ENCODE measurements around the gene GOSR2.

GOSR2 gene

DNA sequence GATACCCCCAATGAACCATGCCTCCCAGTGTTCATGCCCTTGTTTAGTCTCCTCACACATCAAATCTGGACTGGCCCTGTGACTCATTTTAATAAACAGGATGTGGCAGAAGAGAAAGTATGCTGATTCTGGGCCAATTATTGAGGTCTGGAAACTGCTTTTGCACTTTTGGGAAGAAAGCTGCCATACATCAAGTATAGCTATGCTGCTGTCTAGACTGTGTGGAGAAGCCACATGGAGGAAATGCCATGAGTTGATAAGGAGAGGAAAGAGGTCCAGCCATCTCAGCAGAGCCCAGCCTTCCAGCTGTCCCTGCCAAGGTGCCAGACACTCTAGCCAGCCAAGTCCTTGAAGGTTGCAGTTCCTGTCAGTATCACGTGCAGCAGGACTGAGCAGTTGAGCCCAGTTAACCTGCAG lies 39.4 kb downstream of the GOSR2 start:
- Histone ChIP-seq H3K9me3 (ENCODE audit: control insufficient read depth, low read length) (no peaks in the 10 kb centered on the region), H3K36me3 (ENCODE audit: control insufficient read depth, insufficient read depth, low read length) (no peaks in the 10 kb centered on the region), H3K4me3 (ENCODE audit: extremely low read depth, insufficient read depth, low read length, poor library complexity, severe bottlenecking) (no peak overlapping the region), H3K27ac (ENCODE audit: low read depth, low read length, severe bottlenecking) (no peak overlapping the region), H3K4me1 (ENCODE audit: control insufficient read depth, insufficient read depth, low read length, poor library complexity, severe bottlenecking) (peaks cover 2% of the 10 kb centered on the region)
- 83% methylated on average over 1 of the region's 1 CpG; no CpG with 5 or more reads in 1 of the 2 experiments for WGBS, 2 experiments (ENCODE audit: insufficient coverage in 2 of 2)

DNA sequence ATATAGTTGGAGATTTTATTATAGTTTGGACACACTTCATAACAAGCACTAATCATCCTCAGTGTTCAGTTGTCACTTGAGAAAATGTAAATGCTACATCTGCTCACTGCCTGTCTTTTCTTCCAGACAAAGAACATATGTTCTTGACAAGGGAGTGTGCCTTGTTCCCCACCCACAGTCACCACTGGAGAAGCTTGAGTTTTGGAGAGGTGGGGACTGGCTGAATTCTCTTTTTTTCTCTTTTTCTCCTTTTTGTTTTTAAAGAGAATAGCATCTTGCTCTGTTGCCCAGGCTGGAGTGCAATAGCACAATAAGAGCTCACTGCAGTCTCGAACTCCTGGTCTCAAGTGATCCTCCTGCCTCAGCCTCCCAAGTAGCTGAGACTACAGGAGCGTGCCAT lies 40.6 kb downstream of the GOSR2 start:
- H3K4me1 ChIP-seq (ENCODE audit: control insufficient read depth, insufficient read depth, low read length, poor library complexity, severe bottlenecking): peaks cover 5% of the 10 kb centered on the region
- H3K36me3 ChIP-seq (ENCODE audit: control insufficient read depth, insufficient read depth, low read length): no peaks in the 10 kb centered on the region
- WGBS, 2 experiments (ENCODE audit: insufficient coverage in 2 of 2): 75 to 90% methylated on average over 2 of the region's 2 CpGs
- no peak overlapping the region for H3K4me3 ChIP-seq (ENCODE audit: extremely low read depth, insufficient read depth, low read length, poor library complexity, severe bottlenecking)
- H3K9me3 ChIP-seq (ENCODE audit: control insufficient read depth, low read length): no peaks in the 10 kb centered on the region
- H3K27ac ChIP-seq (ENCODE audit: low read depth, low read length, severe bottlenecking): no peak overlapping the region

DNA sequence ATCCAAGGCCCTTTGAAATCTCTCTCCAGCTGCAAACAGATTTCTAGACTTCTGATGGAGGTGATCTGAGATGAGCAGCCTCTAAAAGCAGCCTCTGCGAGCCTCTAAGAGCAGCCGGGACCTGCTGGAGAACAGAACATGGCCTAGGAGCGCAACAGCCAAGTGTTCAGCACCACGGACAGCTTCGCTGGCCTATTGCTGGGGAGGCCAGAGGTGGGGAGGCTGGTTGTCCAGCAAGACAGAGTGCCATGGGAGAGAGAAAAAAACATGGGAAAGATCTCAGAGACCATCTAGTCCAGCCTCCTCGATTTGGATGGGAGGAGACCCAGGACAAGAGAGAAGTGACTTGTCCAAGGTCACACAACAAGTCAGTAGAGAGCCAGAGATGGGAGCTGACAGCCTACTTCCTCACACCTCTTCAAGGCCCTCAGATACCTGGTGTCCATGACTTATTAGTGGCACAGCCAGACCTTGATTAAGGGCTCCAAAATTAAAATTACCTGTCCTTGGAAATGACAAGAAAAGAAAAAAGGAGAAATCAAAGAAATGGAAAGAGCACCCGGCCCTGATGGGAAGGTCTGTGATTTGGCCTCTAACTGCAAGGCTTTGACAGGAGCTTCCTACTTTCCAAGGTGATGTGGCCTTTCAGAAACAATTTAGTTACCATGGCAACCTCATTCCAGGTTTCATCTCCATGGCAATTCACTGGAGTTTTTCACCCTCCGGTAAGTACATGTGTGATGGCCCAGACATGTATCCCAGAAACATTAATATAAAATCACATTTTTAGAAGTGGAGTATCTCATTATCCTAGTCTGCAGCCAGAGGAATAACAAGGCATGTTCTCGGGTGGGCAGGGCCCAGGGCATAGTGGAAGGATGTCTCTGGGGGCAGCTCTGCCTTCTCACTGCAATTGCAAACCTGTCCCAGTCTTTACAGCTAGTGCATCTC lies 41.6 kb downstream of the GOSR2 start:
- Histone ChIP-seq H3K9me3 (ENCODE audit: control insufficient read depth, low read length) (no peaks in the 10 kb centered on the region), H3K36me3 (ENCODE audit: control insufficient read depth, insufficient read depth, low read length) (no peaks in the 10 kb centered on the region), H3K27ac (ENCODE audit: low read depth, low read length, severe bottlenecking) (no peak overlapping the region), H3K4me1 (ENCODE audit: control insufficient read depth, insufficient read depth, low read length, poor library complexity, severe bottlenecking) (peaks cover 5% of the 10 kb centered on the region), H3K4me3 (ENCODE audit: extremely low read depth, insufficient read depth, low read length, poor library complexity, severe bottlenecking) (no peak overlapping the region)
- 69 to 70% methylated on average over 8 to 9 of the region's 9 CpGs for WGBS, 2 experiments (ENCODE audit: insufficient coverage in 2 of 2)

DNA sequence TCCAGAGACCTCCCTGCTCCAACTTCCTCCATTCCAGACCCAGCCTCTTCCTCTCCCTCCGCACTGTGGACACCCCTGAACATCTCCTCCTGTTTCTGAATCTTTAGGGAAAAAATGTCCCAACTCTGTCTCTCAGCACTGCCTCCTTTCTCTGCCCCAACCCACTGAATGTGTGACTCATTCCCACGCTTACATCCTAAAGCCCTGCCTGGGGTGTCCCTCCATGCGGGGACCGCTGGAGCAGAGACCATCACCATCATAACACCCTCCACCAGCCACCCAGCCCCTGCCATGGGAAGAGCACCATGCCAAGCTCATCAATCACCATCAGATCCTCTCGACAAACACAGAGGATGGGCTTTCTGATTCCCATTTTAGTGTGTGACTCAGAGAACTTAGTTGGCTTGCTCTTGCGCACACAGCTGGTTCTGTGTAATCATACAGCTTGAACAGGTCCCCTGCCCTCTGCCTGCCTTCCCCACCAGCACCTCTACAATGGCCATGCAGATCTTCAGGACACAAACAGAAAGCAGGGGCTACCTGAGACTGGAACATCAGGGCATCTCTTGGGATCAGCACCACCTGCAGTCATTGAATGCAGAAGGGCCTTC lies 45.4 kb downstream of the GOSR2 start:
- Histone ChIP-seq H3K36me3 (ENCODE audit: control insufficient read depth, insufficient read depth, low read length) (no peaks in the 10 kb centered on the region), H3K4me3 (ENCODE audit: extremely low read depth, insufficient read depth, low read length, poor library complexity, severe bottlenecking) (no peak overlapping the region), H3K27ac (ENCODE audit: low read depth, low read length, severe bottlenecking) (no peak overlapping the region), H3K9me3 (ENCODE audit: control insufficient read depth, low read length) (no peaks in the 10 kb centered on the region), H3K4me1 (ENCODE audit: control insufficient read depth, insufficient read depth, low read length, poor library complexity, severe bottlenecking) (peaks cover 3% of the 10 kb centered on the region)
- 81 to 95% methylated on average over 5 to 6 of the region's 6 CpGs for WGBS, 2 experiments (ENCODE audit: insufficient coverage in 2 of 2)

DNA sequence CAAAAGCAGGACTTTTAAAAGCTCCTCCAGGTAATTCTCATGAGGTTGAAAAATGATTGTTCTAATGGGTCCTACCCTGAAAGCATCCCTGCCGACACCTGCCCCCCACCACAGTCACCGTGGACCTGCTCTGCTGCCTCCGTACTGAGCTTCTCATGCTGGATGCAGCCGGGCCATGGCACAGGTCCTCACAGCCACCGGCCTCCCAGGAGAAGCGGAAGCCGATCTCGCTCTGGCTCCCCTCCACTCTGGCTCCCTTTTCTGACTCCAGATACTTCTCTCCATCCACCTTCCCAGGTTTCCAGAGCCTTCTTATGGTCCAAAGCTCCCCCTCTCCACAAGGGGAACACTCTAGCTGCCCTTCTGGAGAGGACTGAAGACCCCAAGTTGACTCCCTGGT lies 45.9 kb downstream of the GOSR2 start:
- 93% methylated on average over 4 to 8 of the region's 8 CpGs for WGBS, 2 experiments (ENCODE audit: insufficient coverage in 2 of 2)
- peaks cover 3% of the 10 kb centered on the region for H3K4me1 ChIP-seq (ENCODE audit: control insufficient read depth, insufficient read depth, low read length, poor library complexity, severe bottlenecking)
- no peak overlapping the region for H3K4me3 ChIP-seq (ENCODE audit: extremely low read depth, insufficient read depth, low read length, poor library complexity, severe bottlenecking)
- H3K36me3 ChIP-seq (ENCODE audit: control insufficient read depth, insufficient read depth, low read length): no peaks in the 10 kb centered on the region
- H3K9me3 ChIP-seq (ENCODE audit: control insufficient read depth, low read length): no peaks in the 10 kb centered on the region
- H3K27ac ChIP-seq (ENCODE audit: low read depth, low read length, severe bottlenecking): no peak overlapping the region

DNA sequence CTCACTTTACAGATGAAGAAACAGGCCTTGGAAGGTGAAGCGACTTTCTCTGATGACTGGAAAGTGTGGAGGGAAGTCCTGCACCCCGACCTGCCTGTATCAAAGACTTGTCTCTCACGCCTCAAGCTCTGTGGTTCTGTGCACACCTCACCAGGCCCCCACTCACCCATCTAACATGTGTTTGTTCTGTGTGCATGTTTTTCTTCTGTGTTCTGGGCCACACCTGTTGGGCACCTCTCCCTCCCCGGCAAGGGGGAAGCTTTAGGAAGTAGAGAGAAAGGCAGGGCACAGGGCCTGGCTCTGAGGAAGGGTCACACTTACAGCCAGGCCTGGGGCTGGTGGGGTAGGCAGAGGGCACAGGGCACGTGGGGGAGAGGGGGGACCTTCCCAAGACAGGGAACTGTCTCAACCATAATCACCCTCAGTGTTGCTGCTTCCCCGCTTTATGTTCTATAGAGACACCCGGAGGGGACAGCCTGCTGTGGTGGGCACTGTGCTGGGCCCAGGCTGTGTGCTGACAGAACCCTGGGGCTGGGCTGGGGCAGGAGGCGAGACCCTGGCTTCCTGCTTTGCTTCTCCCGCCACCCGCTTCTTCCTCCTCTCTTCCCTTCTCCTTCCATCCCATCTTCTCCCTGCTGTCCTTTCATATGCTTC lies 48.8 kb downstream of the GOSR2 start:
- Histone ChIP-seq H3K36me3 (ENCODE audit: control insufficient read depth, insufficient read depth, low read length) (no peaks in the 10 kb centered on the region), H3K4me1 (ENCODE audit: control insufficient read depth, insufficient read depth, low read length, poor library complexity, severe bottlenecking) (peaks cover 9% of the 10 kb centered on the region), H3K27ac (ENCODE audit: low read depth, low read length, severe bottlenecking) (no peak overlapping the region), H3K4me3 (ENCODE audit: extremely low read depth, insufficient read depth, low read length, poor library complexity, severe bottlenecking) (no peak overlapping the region), H3K9me3 (ENCODE audit: control insufficient read depth, low read length) (no peaks in the 10 kb centered on the region)
- WGBS, 2 experiments (ENCODE audit: insufficient coverage in 2 of 2): 86 to 91% methylated on average over 4 of the region's 10 CpGs

DNA sequence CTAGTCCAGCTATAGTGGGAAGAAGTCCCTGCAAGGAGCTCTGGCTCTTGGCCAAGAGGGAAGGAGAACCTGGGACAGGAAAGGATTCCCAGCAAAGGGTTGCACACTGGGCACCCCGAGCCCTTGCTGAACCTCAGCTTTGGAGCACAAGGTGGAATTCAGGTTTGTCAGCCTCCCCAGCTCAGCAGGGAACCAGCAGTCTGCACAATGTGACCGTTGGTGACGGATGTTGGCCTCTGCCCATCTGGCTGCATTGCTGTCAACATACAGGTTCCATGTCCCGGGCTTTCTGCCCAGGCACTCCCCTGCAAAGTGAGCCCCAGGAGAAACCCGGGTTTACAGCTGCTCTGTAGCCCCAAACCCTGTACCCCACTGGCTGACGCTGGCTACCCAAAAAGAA lies 49.4 kb downstream of the GOSR2 start:
- H3K36me3 ChIP-seq (ENCODE audit: control insufficient read depth, insufficient read depth, low read length): no peaks in the 10 kb centered on the region
- no peak overlapping the region for H3K27ac ChIP-seq (ENCODE audit: low read depth, low read length, severe bottlenecking)
- peaks cover 14% of the 10 kb centered on the region for H3K4me1 ChIP-seq (ENCODE audit: control insufficient read depth, insufficient read depth, low read length, poor library complexity, severe bottlenecking)
- no peak overlapping the region for H3K4me3 ChIP-seq (ENCODE audit: extremely low read depth, insufficient read depth, low read length, poor library complexity, severe bottlenecking)
- no peaks in the 10 kb centered on the region for H3K9me3 ChIP-seq (ENCODE audit: control insufficient read depth, low read length)
- WGBS, 2 experiments (ENCODE audit: insufficient coverage in 2 of 2): 73 to 79% methylated on average over 6 of the region's 6 CpGs

DNA sequence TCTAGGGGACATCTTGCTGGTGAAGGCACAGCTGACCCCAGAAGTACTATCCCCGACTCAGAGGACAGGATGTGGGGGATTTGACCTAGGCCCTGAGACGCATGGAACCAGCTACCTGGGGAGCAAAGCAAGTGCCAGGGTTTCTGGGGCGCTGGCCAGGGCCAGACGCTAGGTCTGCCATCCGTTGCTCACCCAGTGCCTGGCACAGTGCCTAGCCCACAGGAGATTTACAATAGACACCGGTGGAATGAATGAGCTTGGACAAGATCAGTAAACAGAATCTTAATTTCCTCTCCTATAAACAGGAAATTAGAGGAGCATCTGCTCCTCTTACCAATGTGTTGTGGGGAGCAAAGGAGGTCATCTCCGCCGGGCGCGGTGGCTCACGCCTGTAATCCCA lies 51.1 kb downstream of the GOSR2 start:
- Histone ChIP-seq H3K4me1 (ENCODE audit: control insufficient read depth, insufficient read depth, low read length, poor library complexity, severe bottlenecking) (peaks cover 18% of the 10 kb centered on the region), H3K9me3 (ENCODE audit: control insufficient read depth, low read length) (no peaks in the 10 kb centered on the region), H3K4me3 (ENCODE audit: extremely low read depth, insufficient read depth, low read length, poor library complexity, severe bottlenecking) (no peak overlapping the region), H3K36me3 (ENCODE audit: control insufficient read depth, insufficient read depth, low read length) (no peaks in the 10 kb centered on the region), H3K27ac (ENCODE audit: low read depth, low read length, severe bottlenecking) (no peak overlapping the region)
- 83 to 97% methylated on average over 5 to 6 of the region's 11 CpGs for WGBS, 2 experiments (ENCODE audit: insufficient coverage in 2 of 2)

DNA sequence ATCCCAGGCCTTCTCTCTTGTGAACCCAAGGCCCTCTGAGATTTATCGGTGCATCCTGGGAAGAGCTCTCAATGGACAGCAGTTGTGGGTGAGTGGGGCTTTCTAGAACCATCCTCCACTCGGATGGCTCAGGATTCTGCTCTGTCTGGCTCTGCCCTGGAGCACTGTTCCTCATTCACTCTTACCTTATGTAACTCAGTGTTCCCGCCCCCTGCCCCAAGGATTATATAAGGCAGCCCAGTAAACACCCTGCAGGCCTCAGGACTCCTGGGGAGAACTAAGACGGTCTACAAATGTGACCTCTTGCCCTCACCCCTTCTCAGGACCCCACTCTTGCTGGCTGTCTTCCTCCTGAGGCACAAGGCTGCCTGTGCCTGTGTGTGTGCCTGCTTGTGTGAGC lies 52.3 kb downstream of the GOSR2 start:
- Histone ChIP-seq H3K27ac (ENCODE audit: low read depth, low read length, severe bottlenecking) (no peak overlapping the region), H3K4me3 (ENCODE audit: extremely low read depth, insufficient read depth, low read length, poor library complexity, severe bottlenecking) (no peak overlapping the region), H3K9me3 (ENCODE audit: control insufficient read depth, low read length) (no peaks in the 10 kb centered on the region), H3K36me3 (ENCODE audit: control insufficient read depth, insufficient read depth, low read length) (no peaks in the 10 kb centered on the region), H3K4me1 (ENCODE audit: control insufficient read depth, insufficient read depth, low read length, poor library complexity, severe bottlenecking) (peaks cover 18% of the 10 kb centered on the region)
- 90 to 94% methylated on average over 2 to 3 of the region's 4 CpGs for WGBS, 2 experiments (ENCODE audit: insufficient coverage in 2 of 2)

DNA sequence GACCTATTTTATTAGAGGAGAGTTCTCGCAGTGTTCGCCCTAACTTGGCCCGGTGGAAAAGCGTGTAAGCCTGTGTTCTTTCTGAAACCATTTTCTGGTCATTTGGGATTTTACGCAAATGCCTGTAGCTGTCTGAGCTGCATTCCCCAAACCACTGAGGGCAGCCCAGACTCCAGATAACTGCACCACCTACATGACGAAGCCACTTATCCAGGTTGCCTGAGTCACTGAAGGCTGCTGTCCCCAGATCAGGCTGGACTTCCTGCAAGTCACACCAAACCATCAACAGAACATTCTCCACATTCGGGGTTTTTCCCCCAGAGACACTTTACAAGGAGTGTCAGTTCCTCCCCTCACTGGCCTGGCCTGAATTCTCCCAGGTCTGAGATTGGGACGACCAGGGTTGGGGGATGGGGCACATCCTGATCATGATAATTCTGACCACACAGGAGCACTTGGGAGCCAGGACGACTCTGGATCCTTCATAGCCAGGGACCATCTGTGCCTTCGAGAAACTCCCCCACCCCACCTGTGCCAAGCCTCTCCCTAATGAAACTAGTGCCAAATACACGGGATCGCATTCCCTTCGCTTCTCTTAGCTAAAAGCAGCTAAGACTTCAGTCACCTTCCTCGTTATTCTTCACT lies 53.8 kb downstream of the GOSR2 start:
- Histone ChIP-seq H3K4me1 (ENCODE audit: control insufficient read depth, insufficient read depth, low read length, poor library complexity, severe bottlenecking) (peaks cover 18% of the 10 kb centered on the region), H3K36me3 (ENCODE audit: control insufficient read depth, insufficient read depth, low read length) (no peaks in the 10 kb centered on the region), H3K4me3 (ENCODE audit: extremely low read depth, insufficient read depth, low read length, poor library complexity, severe bottlenecking) (no peak overlapping the region), H3K9me3 (ENCODE audit: control insufficient read depth, low read length) (no peaks in the 10 kb centered on the region), H3K27ac (ENCODE audit: low read depth, low read length, severe bottlenecking) (no peak overlapping the region)
- WGBS, 2 experiments (ENCODE audit: insufficient coverage in 2 of 2): 49 to 63% methylated on average over 11 to 13 of the region's 14 CpGs

Measured in mesodermal cell (in vitro differentiated cells).